Neural cell (in vitro differentiated cells): Measurements from ENCODE around the gene RYR2. TPM values are rescaled to one million over a fixed set of nuclear protein-coding genes. Genes with fewer than 3 reads are reported as not detected.

Experiments used
- H2AFZ ChIP-seq: fragments of 200-600, 300-800 bp; sonication (generic), shearing (Covaris generic); 2 replicates; pipeline ENCODE4 v1.6.0; 2014; ENCODE audit warnings: low read depth, mild to moderate bottlenecking, antibody characterized with exemption, low read length, moderate library complexity
- H3F3A ChIP-seq: fragments of 200-600 bp; shearing (Covaris generic); 2 replicates; pipeline ENCODE4 v1.6.1; 2016; ENCODE audit warnings: mild to moderate bottlenecking, moderate library complexity, mixed read lengths, antibody characterized with exemption, low read length; ENCODE audit not compliant: insufficient read depth, poor library complexity, severe bottlenecking
- H3K27ac ChIP-seq: fragments of 200-600, 300-800 bp; sonication (generic), shearing (Covaris generic); 2 replicates; pipeline ENCODE4 v1.5.1; 2014; ENCODE audit warnings: mild to moderate bottlenecking, low read length, moderate library complexity
- H3K27me3 ChIP-seq: fragments of 300-800, 200-600 bp; sonication (generic), shearing (Covaris generic); 2 replicates; pipeline ENCODE4 v1.6.0; 2014; ENCODE audit warnings: mild to moderate bottlenecking, low read depth, low read length, moderate library complexity; ENCODE audit not compliant: insufficient read depth
- H3K36me3 ChIP-seq: fragments of 300-800, 200-600 bp; sonication (generic), shearing (Covaris generic); 2 replicates; pipeline ENCODE4 v1.5.1; 2014; ENCODE audit warnings: mild to moderate bottlenecking, antibody characterized with exemption, low read length, moderate library complexity; ENCODE audit not compliant: insufficient read depth
- H3K4me2 ChIP-seq: fragments of 300-800, 200-600 bp; sonication (generic), shearing (Covaris generic); 2 replicates; pipeline ENCODE4 v1.6.0; 2014; ENCODE audit warnings: mild to moderate bottlenecking, low read length
- H3K4me3 ChIP-seq: fragments of 300-800, 200-600 bp; sonication (generic), shearing (Covaris generic); 2 replicates; pipeline ENCODE4 v1.5.1; 2014; ENCODE audit warnings: mild to moderate bottlenecking, low read length, moderate library complexity
- H3K79me2 ChIP-seq: fragments of 200-600 bp; shearing (Covaris generic); replicated peaks from 2 replicates; pipeline ENCODE4 v1.6.0; 2014; ENCODE audit warnings: mild to moderate bottlenecking, low read length, moderate library complexity; ENCODE audit not compliant: insufficient read depth
- H3K9ac ChIP-seq: fragments of 300-800, 200-600 bp; sonication (generic), shearing (Covaris generic); 2 replicates; pipeline ENCODE4 v1.6.1; 2016; ENCODE audit warnings: mild to moderate bottlenecking, low read length, mixed read lengths
- H3K9me2 ChIP-seq: fragments of 200-600 bp; shearing (Covaris generic); 2 replicates; pipeline ENCODE4 v1.6.1; 2016; ENCODE audit warnings: mild to moderate bottlenecking, low read length, mixed read lengths; ENCODE audit not compliant: insufficient read depth
- H3K9me3 ChIP-seq: fragments of 200-600, 300-800 bp; sonication (generic), shearing (Covaris generic); 2 replicates; pipeline ENCODE4 v1.6.1; 2016; ENCODE audit warnings: mild to moderate bottlenecking, mixed run types, low read length, moderate library complexity, mixed read lengths
- H4K20me1 ChIP-seq: fragments of 200-600 bp; shearing (Covaris generic); 2 replicates; pipeline ENCODE4 v1.6.1; 2016; ENCODE audit warnings: mild to moderate bottlenecking, mixed run types; ENCODE audit not compliant: insufficient read depth
- CTCF ChIP-seq: fragments of 450-650 bp; IDR thresholded peaks from 2 replicates; pipeline ENCODE4 v1.5.1; 2014; ENCODE audit warnings: antibody characterized with exemption, mild to moderate bottlenecking, moderate library complexity; ENCODE audit not compliant: poor library complexity, severe bottlenecking
- EP300 ChIP-seq: fragments of 450-650 bp; conservative IDR thresholded peaks from 2 replicates; pipeline ENCODE4 v1.6.1; 2014; ENCODE audit warnings: antibody characterized with exemption, mild to moderate bottlenecking, moderate library complexity; ENCODE audit not compliant: poor library complexity, severe bottlenecking
- EZH2 ChIP-seq: fragments of 200-600, 300-800 bp; shearing (Covaris generic), sonication (generic); IDR thresholded peaks from 2 replicates; pipeline ENCODE4 v1.6.1; 2014; ENCODE audit warnings: antibody characterized with exemption, low read length, borderline replicate concordance, mild to moderate bottlenecking; ENCODE audit not compliant: insufficient read depth, poor library complexity, severe bottlenecking
- MXI1 ChIP-seq: fragments of 450-650 bp; conservative IDR thresholded peaks from 2 replicates; pipeline ENCODE4 v1.6.1; 2014; ENCODE audit warnings: antibody characterized with exemption, mild to moderate bottlenecking; ENCODE audit not compliant: poor library complexity, severe bottlenecking
- POLR2AphosphoS5 ChIP-seq: IDR thresholded peaks from 2 replicates; pipeline ENCODE4 v1.6.1; 2012
- RAD21 ChIP-seq: fragments of 450-650 bp; conservative IDR thresholded peaks from 2 replicates; pipeline ENCODE4 v1.6.1; 2014; ENCODE audit warnings: antibody characterized with exemption, mild to moderate bottlenecking, moderate library complexity
- REST ChIP-seq: IDR thresholded peaks from 2 replicates; pipeline ENCODE4 v1.6.1; 2012; ENCODE audit warnings: borderline replicate concordance
- SMC3 ChIP-seq: fragments of 450-650 bp; conservative IDR thresholded peaks from 2 replicates; pipeline ENCODE4 v1.6.1; 2014; ENCODE audit warnings: antibody characterized with exemption, mild to moderate bottlenecking, moderate library complexity; ENCODE audit not compliant: poor library complexity
- TAF1 ChIP-seq: IDR thresholded peaks from 2 replicates; pipeline ENCODE4 v1.6.1; 2012; ENCODE audit warnings: low read depth
- polyA plus RNA-seq: library from polyadenylated mRNA; depleted of rRNA; stranded (reverse); fragments of >200 nt; gene quantifications from 2 replicates; pipeline ENCODE4 v1.2.3, GENCODE V29; 2014

RYR2 gene
- polyA plus RNA-seq, 1 donor from 2014 or later, result 3.8 TPM

GRCh38 chr1:237191403-237191802 is 149.4 kb downstream of the RYR2 start:
- Histone ChIP-seq H3K27ac (no peak overlapping the region), H3K4me3 (no peak overlapping the region)
- no peak for TF ChIP-seq REST
- no peak for TF ChIP-seq MXI1

GRCh38 chr1:237197470-237198425 is 155.8 kb downstream of the RYR2 start:
- no peak overlapping the region for H3K9ac ChIP-seq
- TF ChIP-seq EP300, result no peak
- no peak for TF ChIP-seq MXI1
- no peak for TF ChIP-seq RAD21
- no peak for TF ChIP-seq REST
- no peak for TF ChIP-seq TAF1
- TF ChIP-seq SMC3, result no peak
- TF ChIP-seq CTCF, result no peak
- TF ChIP-seq POLR2AphosphoS5, result no peak
- TF ChIP-seq EZH2, result no peak
- no peak overlapping the region for H3K4me3 ChIP-seq
- H3K9me3 ChIP-seq, result no peaks in the 10 kb centered on the region
- H3K4me2 ChIP-seq, result no peak overlapping the region
- H3K36me3 ChIP-seq, result no peaks in the 10 kb centered on the region
- H3K79me2 ChIP-seq, result no peaks in the 10 kb centered on the region
- H2AFZ ChIP-seq, result no peak overlapping the region
- H3F3A ChIP-seq, result no peaks in the 10 kb centered on the region
- no peaks in the 10 kb centered on the region for H3K27me3 ChIP-seq
- no peaks in the 10 kb centered on the region for H4K20me1 ChIP-seq
- no peaks in the 10 kb centered on the region for H3K9me2 ChIP-seq
- H3K27ac ChIP-seq, result no peak overlapping the region

More at GRCh38 chr1:237191403-237191802, 149.4 kb downstream of the RYR2 start:
- Histone ChIP-seq H3K27me3 (no peaks in the 10 kb centered on the region), H3K36me3 (no peaks in the 10 kb centered on the region), H3K9me2 (no peaks in the 10 kb centered on the region), H3K79me2 (no peaks in the 10 kb centered on the region), H2AFZ (no peak overlapping the region), H4K20me1 (no peaks in the 10 kb centered on the region), H3K9me3 (no peaks in the 10 kb centered on the region), H3K9ac (no peak overlapping the region), H3F3A (no peaks in the 10 kb centered on the region), H3K4me2 (no peak overlapping the region)
